HEK293 (cell line): ENCODE data around the gene WDR88.

ENCODE experiments used
- GLI4 ChIP-seq: fragments of 450-650 bp; formaldehyde crosslinking; IDR thresholded peaks from 2 replicates; pipeline ENCODE4 v1.5.1; 2016; ENCODE audit warnings: missing biosample characterization, missing genetic modification characterization
- MZF1 ChIP-seq: fragments of 450-650 bp; formaldehyde crosslinking; IDR thresholded peaks from 2 replicates; pipeline ENCODE4 v1.5.1; 2017; ENCODE audit warnings: missing biosample characterization, missing genetic modification characterization, borderline replicate concordance
- SCRT2 ChIP-seq: fragments of 450-650 bp; formaldehyde crosslinking; IDR thresholded peaks from 2 replicates; pipeline ENCODE4 v1.5.1; 2016; ENCODE audit warnings: missing biosample characterization, missing genetic modification characterization
- ZBTB48 ChIP-seq: fragments of 450-650 bp; formaldehyde crosslinking; IDR thresholded peaks from 2 replicates; pipeline ENCODE4 v1.5.1; 2016; ENCODE audit warnings: missing biosample characterization, missing genetic modification characterization
- ZFHX2 ChIP-seq: fragments of 450-650 bp; formaldehyde crosslinking; conservative IDR thresholded peaks from 2 replicates; pipeline ENCODE4 v1.5.1; 2016; ENCODE audit warnings: missing biosample characterization, missing genetic modification characterization
- ZFP41 ChIP-seq: fragments of 450-650 bp; formaldehyde crosslinking; IDR thresholded peaks from 2 replicates; pipeline ENCODE4 v1.5.1; 2016; ENCODE audit warnings: missing biosample characterization, missing genetic modification characterization, borderline replicate concordance
- ZIC2 ChIP-seq: fragments of 450-650 bp; formaldehyde crosslinking; IDR thresholded peaks from 2 replicates; pipeline ENCODE4 v1.5.1; 2016; ENCODE audit warnings: missing biosample characterization, missing genetic modification characterization
- ZNF10 ChIP-seq: fragments of 450-650 bp; formaldehyde crosslinking; IDR thresholded peaks from 2 replicates; pipeline ENCODE4 v1.5.1; 2017; ENCODE audit warnings: missing biosample characterization, missing genetic modification characterization
- ZNF239 ChIP-seq: fragments of 450-650 bp; formaldehyde crosslinking; IDR thresholded peaks from 2 replicates; pipeline ENCODE4 v1.5.1; 2016; ENCODE audit warnings: missing biosample characterization, missing genetic modification characterization
- ZNF391 ChIP-seq: fragments of 450-650 bp; formaldehyde crosslinking; IDR thresholded peaks from 2 replicates; pipeline ENCODE4 v1.5.1; 2016; ENCODE audit warnings: low read depth, missing biosample characterization, missing genetic modification characterization, borderline replicate concordance
- ZNF501 ChIP-seq: fragments of 450-650 bp; formaldehyde crosslinking; IDR thresholded peaks from 2 replicates; pipeline ENCODE4 v1.5.1; 2016; ENCODE audit warnings: missing biosample characterization, missing genetic modification characterization
- ZNF555 ChIP-seq: fragments of 450-650 bp; formaldehyde crosslinking; conservative IDR thresholded peaks from 2 replicates; pipeline ENCODE4 v1.5.1; 2017; ENCODE audit warnings: missing biosample characterization, mild to moderate bottlenecking, missing genetic modification characterization, inconsistent platforms
- ZNF600 ChIP-seq: fragments of 450-650 bp; formaldehyde crosslinking; IDR thresholded peaks from 2 replicates; pipeline ENCODE4 v1.5.1; 2016; ENCODE audit warnings: missing biosample characterization, missing genetic modification characterization
- ZNF610 ChIP-seq: fragments of 450-650 bp; formaldehyde crosslinking; IDR thresholded peaks from 2 replicates; pipeline ENCODE4 v1.5.1; 2016; ENCODE audit warnings: missing biosample characterization, missing genetic modification characterization, borderline replicate concordance
- ZNF629 ChIP-seq: fragments of 450-650 bp; formaldehyde crosslinking; IDR thresholded peaks from 2 replicates; pipeline ENCODE4 v1.5.1; 2017; ENCODE audit warnings: missing biosample characterization, missing genetic modification characterization
- ZSCAN30 ChIP-seq: fragments of 450-650 bp; IDR thresholded peaks from 2 replicates; pipeline ENCODE4 v1.5.1; 2018; ENCODE audit warnings: missing biosample characterization, mild to moderate bottlenecking, missing genetic modification characterization, moderate library complexity
- ZXDB ChIP-seq: fragments of 450-650 bp; formaldehyde crosslinking; IDR thresholded peaks from 2 replicates; pipeline ENCODE4 v1.5.1; 2016; ENCODE audit warnings: missing biosample characterization, missing genetic modification characterization
- TF ChIP-seq, protein P1 (sequence below): fragments of 450-650 bp; formaldehyde crosslinking; IDR thresholded peaks from 2 replicates; pipeline ENCODE4 v1.5.1; 2016; ENCODE audit warnings: missing biosample characterization, missing genetic modification characterization
- TF ChIP-seq, protein P2 (sequence below): fragments of 450-650 bp; formaldehyde crosslinking; IDR thresholded peaks from 2 replicates; pipeline ENCODE4 v1.5.1; 2017; ENCODE audit warnings: missing biosample characterization, missing genetic modification characterization
- TF ChIP-seq, protein P3 (sequence below): fragments of 450-650 bp; formaldehyde crosslinking; IDR thresholded peaks from 2 replicates; pipeline ENCODE4 v1.5.1; 2016; ENCODE audit warnings: missing biosample characterization, missing genetic modification characterization
- TF ChIP-seq, protein P4 (sequence below): fragments of 450-650 bp; formaldehyde crosslinking; IDR thresholded peaks from 2 replicates; pipeline ENCODE4 v1.5.1; 2017; ENCODE audit warnings: missing biosample characterization, missing genetic modification characterization
- TF ChIP-seq, protein P5 (sequence below): sonication (generic); formaldehyde crosslinking; IDR thresholded peaks from 2 replicates; pipeline ENCODE4 v1.8.1; 2022; ENCODE audit warnings: mild to moderate bottlenecking, moderate library complexity, missing genetic modification reagents
- TF ChIP-seq, protein P6 (sequence below): fragments of 450-650 bp; formaldehyde crosslinking; IDR thresholded peaks from 2 replicates; pipeline ENCODE4 v1.5.1; 2017; ENCODE audit warnings: missing biosample characterization, missing genetic modification characterization

WDR88 gene

DNA sequence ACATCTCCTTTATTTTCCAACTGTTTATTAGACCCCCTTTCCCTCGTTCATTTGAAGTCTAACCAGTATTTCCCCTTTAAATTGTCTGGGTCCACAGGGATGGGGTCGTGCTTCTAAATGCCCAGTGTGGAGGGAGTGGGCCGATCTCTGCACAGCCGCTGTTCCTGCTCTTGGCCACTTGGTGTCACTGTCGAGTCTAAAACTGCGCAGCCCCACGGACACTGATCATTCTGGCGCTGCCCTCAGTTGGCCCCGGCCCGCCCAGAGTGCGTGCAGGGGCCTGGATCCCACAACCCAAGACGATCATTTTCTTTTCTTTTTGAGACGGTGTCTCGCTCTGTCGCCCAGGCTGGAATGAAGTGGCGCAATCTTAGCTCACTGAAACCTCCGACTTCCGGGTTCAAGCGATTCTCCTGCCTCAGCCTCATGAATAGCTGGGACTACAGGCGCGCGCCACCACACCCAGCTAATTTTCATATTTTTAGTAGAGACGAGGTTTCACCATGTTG lies 12.0 kb downstream of the WDR88 start (continued):
- TF ChIP-seq, protein P1, sequence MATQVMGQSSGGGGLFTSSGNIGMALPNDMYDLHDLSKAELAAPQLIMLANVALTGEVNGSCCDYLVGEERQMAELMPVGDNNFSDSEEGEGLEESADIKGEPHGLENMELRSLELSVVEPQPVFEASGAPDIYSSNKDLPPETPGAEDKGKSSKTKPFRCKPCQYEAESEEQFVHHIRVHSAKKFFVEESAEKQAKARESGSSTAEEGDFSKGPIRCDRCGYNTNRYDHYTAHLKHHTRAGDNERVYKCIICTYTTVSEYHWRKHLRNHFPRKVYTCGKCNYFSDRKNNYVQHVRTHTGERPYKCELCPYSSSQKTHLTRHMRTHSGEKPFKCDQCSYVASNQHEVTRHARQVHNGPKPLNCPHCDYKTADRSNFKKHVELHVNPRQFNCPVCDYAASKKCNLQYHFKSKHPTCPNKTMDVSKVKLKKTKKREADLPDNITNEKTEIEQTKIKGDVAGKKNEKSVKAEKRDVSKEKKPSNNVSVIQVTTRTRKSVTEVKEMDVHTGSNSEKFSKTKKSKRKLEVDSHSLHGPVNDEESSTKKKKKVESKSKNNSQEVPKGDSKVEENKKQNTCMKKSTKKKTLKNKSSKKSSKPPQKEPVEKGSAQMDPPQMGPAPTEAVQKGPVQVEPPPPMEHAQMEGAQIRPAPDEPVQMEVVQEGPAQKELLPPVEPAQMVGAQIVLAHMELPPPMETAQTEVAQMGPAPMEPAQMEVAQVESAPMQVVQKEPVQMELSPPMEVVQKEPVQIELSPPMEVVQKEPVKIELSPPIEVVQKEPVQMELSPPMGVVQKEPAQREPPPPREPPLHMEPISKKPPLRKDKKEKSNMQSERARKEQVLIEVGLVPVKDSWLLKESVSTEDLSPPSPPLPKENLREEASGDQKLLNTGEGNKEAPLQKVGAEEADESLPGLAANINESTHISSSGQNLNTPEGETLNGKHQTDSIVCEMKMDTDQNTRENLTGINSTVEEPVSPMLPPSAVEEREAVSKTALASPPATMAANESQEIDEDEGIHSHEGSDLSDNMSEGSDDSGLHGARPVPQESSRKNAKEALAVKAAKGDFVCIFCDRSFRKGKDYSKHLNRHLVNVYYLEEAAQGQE (tag by site-specific recombination): no peak
- TF ChIP-seq ZNF610: peak; percentile 26; the same call in 1 of the 2 replicates
- TF ChIP-seq ZNF555: no peak
- no peak for TF ChIP-seq GLI4 (tag by site-specific recombination)
- TF ChIP-seq, protein P2, sequence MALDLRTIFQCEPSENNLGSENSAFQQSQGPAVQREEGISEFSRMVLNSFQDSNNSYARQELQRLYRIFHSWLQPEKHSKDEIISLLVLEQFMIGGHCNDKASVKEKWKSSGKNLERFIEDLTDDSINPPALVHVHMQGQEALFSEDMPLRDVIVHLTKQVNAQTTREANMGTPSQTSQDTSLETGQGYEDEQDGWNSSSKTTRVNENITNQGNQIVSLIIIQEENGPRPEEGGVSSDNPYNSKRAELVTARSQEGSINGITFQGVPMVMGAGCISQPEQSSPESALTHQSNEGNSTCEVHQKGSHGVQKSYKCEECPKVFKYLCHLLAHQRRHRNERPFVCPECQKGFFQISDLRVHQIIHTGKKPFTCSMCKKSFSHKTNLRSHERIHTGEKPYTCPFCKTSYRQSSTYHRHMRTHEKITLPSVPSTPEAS (tag by site-specific recombination): peak; percentile 34
- TF ChIP-seq ZNF239 (tag by site-specific recombination): peak; percentile 9; the same call in 1 of the 2 replicates
- TF ChIP-seq, protein P3, sequence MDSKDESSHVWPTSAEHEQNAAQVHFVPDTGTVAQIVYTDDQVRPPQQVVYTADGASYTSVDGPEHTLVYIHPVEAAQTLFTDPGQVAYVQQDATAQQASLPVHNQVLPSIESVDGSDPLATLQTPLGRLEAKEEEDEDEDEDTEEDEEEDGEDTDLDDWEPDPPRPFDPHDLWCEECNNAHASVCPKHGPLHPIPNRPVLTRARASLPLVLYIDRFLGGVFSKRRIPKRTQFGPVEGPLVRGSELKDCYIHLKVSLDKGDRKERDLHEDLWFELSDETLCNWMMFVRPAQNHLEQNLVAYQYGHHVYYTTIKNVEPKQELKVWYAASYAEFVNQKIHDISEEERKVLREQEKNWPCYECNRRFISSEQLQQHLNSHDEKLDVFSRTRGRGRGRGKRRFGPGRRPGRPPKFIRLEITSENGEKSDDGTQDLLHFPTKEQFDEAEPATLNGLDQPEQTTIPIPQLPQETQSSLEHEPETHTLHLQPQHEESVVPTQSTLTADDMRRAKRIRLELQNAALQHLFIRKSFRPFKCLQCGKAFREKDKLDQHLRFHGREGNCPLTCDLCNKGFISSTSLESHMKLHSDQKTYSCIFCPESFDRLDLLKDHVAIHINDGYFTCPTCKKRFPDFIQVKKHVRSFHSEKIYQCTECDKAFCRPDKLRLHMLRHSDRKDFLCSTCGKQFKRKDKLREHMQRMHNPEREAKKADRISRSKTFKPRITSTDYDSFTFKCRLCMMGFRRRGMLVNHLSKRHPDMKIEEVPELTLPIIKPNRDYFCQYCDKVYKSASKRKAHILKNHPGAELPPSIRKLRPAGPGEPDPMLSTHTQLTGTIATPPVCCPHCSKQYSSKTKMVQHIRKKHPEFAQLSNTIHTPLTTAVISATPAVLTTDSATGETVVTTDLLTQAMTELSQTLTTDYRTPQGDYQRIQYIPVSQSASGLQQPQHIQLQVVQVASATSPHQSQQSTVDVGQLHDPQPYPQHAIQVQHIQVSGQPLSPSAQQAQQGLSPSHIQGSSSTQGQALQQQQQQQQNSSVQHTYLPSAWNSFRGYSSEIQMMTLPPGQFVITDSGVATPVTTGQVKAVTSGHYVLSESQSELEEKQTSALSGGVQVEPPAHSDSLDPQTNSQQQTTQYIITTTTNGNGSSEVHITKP (tag by site-specific recombination): peak; percentile 99
- peak; percentile 99 for TF ChIP-seq ZNF10 (tag by site-specific recombination)
- TF ChIP-seq ZNF600 (tag by site-specific recombination): peak; percentile 81
- peak; percentile 60; the same call in 1 of the 2 replicates for TF ChIP-seq ZNF391 (tag by site-specific recombination)
- TF ChIP-seq, protein P4, sequence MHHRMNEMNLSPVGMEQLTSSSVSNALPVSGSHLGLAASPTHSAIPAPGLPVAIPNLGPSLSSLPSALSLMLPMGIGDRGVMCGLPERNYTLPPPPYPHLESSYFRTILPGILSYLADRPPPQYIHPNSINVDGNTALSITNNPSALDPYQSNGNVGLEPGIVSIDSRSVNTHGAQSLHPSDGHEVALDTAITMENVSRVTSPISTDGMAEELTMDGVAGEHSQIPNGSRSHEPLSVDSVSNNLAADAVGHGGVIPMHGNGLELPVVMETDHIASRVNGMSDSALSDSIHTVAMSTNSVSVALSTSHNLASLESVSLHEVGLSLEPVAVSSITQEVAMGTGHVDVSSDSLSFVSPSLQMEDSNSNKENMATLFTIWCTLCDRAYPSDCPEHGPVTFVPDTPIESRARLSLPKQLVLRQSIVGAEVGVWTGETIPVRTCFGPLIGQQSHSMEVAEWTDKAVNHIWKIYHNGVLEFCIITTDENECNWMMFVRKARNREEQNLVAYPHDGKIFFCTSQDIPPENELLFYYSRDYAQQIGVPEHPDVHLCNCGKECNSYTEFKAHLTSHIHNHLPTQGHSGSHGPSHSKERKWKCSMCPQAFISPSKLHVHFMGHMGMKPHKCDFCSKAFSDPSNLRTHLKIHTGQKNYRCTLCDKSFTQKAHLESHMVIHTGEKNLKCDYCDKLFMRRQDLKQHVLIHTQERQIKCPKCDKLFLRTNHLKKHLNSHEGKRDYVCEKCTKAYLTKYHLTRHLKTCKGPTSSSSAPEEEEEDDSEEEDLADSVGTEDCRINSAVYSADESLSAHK (tag by site-specific recombination): 0 out of 2 replicates have a peak, but pooled peaks have one; percentile 10
- no peak; the same call in 1 of the 2 replicates for TF ChIP-seq ZSCAN30 (tag by site-specific recombination)
- TF ChIP-seq, protein P5, sequence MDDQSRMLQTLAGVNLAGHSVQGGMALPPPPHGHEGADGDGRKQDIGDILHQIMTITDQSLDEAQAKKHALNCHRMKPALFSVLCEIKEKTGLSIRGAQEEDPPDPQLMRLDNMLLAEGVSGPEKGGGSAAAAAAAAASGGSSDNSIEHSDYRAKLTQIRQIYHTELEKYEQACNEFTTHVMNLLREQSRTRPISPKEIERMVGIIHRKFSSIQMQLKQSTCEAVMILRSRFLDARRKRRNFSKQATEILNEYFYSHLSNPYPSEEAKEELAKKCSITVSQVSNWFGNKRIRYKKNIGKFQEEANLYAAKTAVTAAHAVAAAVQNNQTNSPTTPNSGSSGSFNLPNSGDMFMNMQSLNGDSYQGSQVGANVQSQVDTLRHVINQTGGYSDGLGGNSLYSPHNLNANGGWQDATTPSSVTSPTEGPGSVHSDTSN (CRISPR knock-in tag): no peak
- TF ChIP-seq, protein P6, sequence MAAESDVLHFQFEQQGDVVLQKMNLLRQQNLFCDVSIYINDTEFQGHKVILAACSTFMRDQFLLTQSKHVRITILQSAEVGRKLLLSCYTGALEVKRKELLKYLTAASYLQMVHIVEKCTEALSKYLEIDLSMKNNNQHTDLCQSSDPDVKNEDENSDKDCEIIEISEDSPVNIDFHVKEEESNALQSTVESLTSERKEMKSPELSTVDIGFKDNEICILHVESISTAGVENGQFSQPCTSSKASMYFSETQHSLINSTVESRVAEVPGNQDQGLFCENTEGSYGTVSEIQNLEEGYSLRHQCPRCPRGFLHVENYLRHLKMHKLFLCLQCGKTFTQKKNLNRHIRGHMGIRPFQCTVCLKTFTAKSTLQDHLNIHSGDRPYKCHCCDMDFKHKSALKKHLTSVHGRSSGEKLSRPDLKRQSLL (tag by site-specific recombination): no peak
- TF ChIP-seq ZNF629 (tag by site-specific recombination): peak; percentile 32; the same call in 1 of the 2 replicates
- TF ChIP-seq ZXDB (tag by site-specific recombination): peak; percentile 63
- TF ChIP-seq ZNF501 (tag by site-specific recombination): peak; percentile 45; the same call in 1 of the 2 replicates
- TF ChIP-seq ZIC2 (tag by site-specific recombination): 0 out of 2 replicates have a peak, but pooled peaks have one; percentile 11
- no peak for TF ChIP-seq ZBTB48 (tag by site-specific recombination)
- TF ChIP-seq SCRT2 (tag by site-specific recombination): no peak
- TF ChIP-seq ZFP41 (tag by site-specific recombination): no peak
- peak; percentile 59 for TF ChIP-seq ZFHX2 (tag by site-specific recombination)
- peak; percentile 96; the same call in 1 of the 2 replicates for TF ChIP-seq MZF1
